Measurements from ENCODE around the gene PVALEF.

Gene PVALEF

GRCh38 chr17:81165246-81166032 is at the start of gene PVALEF:
PVALEF (plus strand) TSS chr17:81165507; CDS start chr17:81181227, 15,720 bp downstream.
- Histone ChIP-seq H3K9me3 (no peaks in the 10 kb centered on the region), H3K4me3 (peak within 1 kb of the TSS; percentile 50), H3K4me1 (peaks cover 5% of the 10 kb centered on the region; the same call in 1 of the 2 replicates), H3K27me3 (ENCODE audit: low read depth) (no peaks in the 10 kb centered on the region), H3K36me3 (replicated peaks) (no peaks in the 10 kb centered on the region)
- peak; percentile 16 to 66 for DNase-seq (ENCODE audit: low spot score in 2 of 2)
- in situ Hi-C loops (cut with MboI; ENCODE audit: low sequenced_read_pairs) = no loop called here

GRCh38 chr17:81115749-81116464 is 49.4 kb upstream of the PVALEF start:
- Histone ChIP-seq H3K27me3 (ENCODE audit: low read depth) (no peaks in the 10 kb centered on the region), H3K9me3 (no peaks in the 10 kb centered on the region), H3K4me1 (no peaks in the 10 kb centered on the region), H3K4me3 (no peak overlapping the region), H3K36me3 (replicated peaks) (no peaks in the 10 kb centered on the region)
- in situ Hi-C loops (cut with MboI; ENCODE audit: low sequenced_read_pairs) = no loop called here
- no peak for DNase-seq (ENCODE audit: low spot score in 2 of 2)

- H3K9me3 ChIP-seq = no peaks in the 10 kb centered on the region
- H3K27me3 ChIP-seq (ENCODE audit: low read depth) = no peaks in the 10 kb centered on the region
- H3K4me3 ChIP-seq = no peak overlapping the region
- in situ Hi-C loops (cut with MboI; ENCODE audit: low sequenced_read_pairs) = no loop called here
- no peaks in the 10 kb centered on the region for H3K36me3 ChIP-seq (replicated peaks)
- no peak for DNase-seq (ENCODE audit: low spot score in 2 of 2)
- H3K4me1 ChIP-seq = no peaks in the 10 kb centered on the region
These were observed 48.6 kb upstream of the PVALEF start for GRCh38 chr17:81116704-81117103.

GRCh38 chr17:81117672-81118198 is 47.6 kb upstream of the PVALEF start:
- Histone ChIP-seq H3K4me1 (no peaks in the 10 kb centered on the region), H3K27me3 (ENCODE audit: low read depth) (no peaks in the 10 kb centered on the region), H3K36me3 (replicated peaks) (no peaks in the 10 kb centered on the region), H3K9me3 (no peaks in the 10 kb centered on the region), H3K4me3 (no peak overlapping the region)
- in situ Hi-C loops (cut with MboI; ENCODE audit: low sequenced_read_pairs) = no loop called here
- no peak for DNase-seq (ENCODE audit: low spot score in 2 of 2)

GRCh38 chr17:81118308-81119221 is 46.7 kb upstream of the PVALEF start:
- Histone ChIP-seq H3K36me3 (replicated peaks) (no peaks in the 10 kb centered on the region), H3K4me3 (no peak overlapping the region), H3K4me1 (no peaks in the 10 kb centered on the region), H3K27me3 (ENCODE audit: low read depth) (no peaks in the 10 kb centered on the region), H3K9me3 (no peaks in the 10 kb centered on the region)
- in situ Hi-C loops (cut with MboI; ENCODE audit: low sequenced_read_pairs) = no loop called here
- DNase-seq (ENCODE audit: low spot score in 2 of 2) = no peak

- Histone ChIP-seq H3K4me1 (no peaks in the 10 kb centered on the region), H3K9me3 (no peaks in the 10 kb centered on the region), H3K27me3 (ENCODE audit: low read depth) (no peaks in the 10 kb centered on the region), H3K36me3 (replicated peaks) (no peaks in the 10 kb centered on the region), H3K4me3 (no peak overlapping the region)
- in situ Hi-C loops (cut with MboI; ENCODE audit: low sequenced_read_pairs) = no loop called here
- DNase-seq (ENCODE audit: low spot score in 2 of 2) = peak in 1 of 2 experiments; percentile 82
These were observed 45.8 kb upstream of the PVALEF start for GRCh38 chr17:81119223-81120148.

- H3K4me1 ChIP-seq = no peaks in the 10 kb centered on the region
These were observed 45.2 kb upstream of the PVALEF start for GRCh38 chr17:81120149-81120484.

GRCh38 chr17:81120695-81121621 is 44.3 kb upstream of the PVALEF start:
- Histone ChIP-seq H3K27me3 (ENCODE audit: low read depth) (no peaks in the 10 kb centered on the region), H3K9me3 (no peaks in the 10 kb centered on the region), H3K36me3 (replicated peaks) (no peaks in the 10 kb centered on the region), H3K4me1 (no peaks in the 10 kb centered on the region), H3K4me3 (no peak overlapping the region)
- in situ Hi-C loops (cut with MboI; ENCODE audit: low sequenced_read_pairs) = no loop called here
- no peak for DNase-seq (ENCODE audit: low spot score in 2 of 2)

More at GRCh38 chr17:81120149-81120484, 45.2 kb upstream of the PVALEF start:
- Histone ChIP-seq H3K36me3 (replicated peaks) (no peaks in the 10 kb centered on the region), H3K4me3 (no peak overlapping the region), H3K27me3 (ENCODE audit: low read depth) (no peaks in the 10 kb centered on the region), H3K9me3 (no peaks in the 10 kb centered on the region)
- DNase-seq (ENCODE audit: low spot score in 2 of 2) = no peak
- in situ Hi-C loops (cut with MboI; ENCODE audit: low sequenced_read_pairs) = no loop called here

- Histone ChIP-seq H3K4me1 (no peaks in the 10 kb centered on the region), H3K4me3 (no peak overlapping the region), H3K27me3 (ENCODE audit: low read depth) (no peaks in the 10 kb centered on the region), H3K36me3 (replicated peaks) (no peaks in the 10 kb centered on the region), H3K9me3 (no peaks in the 10 kb centered on the region)
- in situ Hi-C loops (cut with MboI; ENCODE audit: low sequenced_read_pairs) = no loop called here
- DNase-seq (ENCODE audit: low spot score in 2 of 2) = no peak
These were observed 43.2 kb upstream of the PVALEF start for GRCh38 chr17:81121841-81122733.

- Histone ChIP-seq H3K4me3 (no peak overlapping the region), H3K4me1 (no peaks in the 10 kb centered on the region), H3K9me3 (no peaks in the 10 kb centered on the region), H3K36me3 (replicated peaks) (no peaks in the 10 kb centered on the region), H3K27me3 (ENCODE audit: low read depth) (no peaks in the 10 kb centered on the region)
- no peak for DNase-seq (ENCODE audit: low spot score in 2 of 2)
- in situ Hi-C loops (cut with MboI; ENCODE audit: low sequenced_read_pairs) = no loop called here
These were observed 42.0 kb upstream of the PVALEF start for GRCh38 chr17:81123052-81124048.
